SK-N-SH (cell line): ENCODE measurements around the gene AHRR.

ENCODE experiments used
- CTCF ChIP-seq: fragments of 200-600 bp; sonication (generic); IDR thresholded peaks from 2 replicates; pipeline ENCODE4 v1.6.1; 2017; ENCODE audit warnings: antibody characterized with exemption, mild to moderate bottlenecking, moderate library complexity
- EP300 ChIP-seq, 2 experiments: IDR thresholded peaks; 2 replicates each; pipeline versions ENCODE4 v1.4.0 to v1.6.1; 2012; ENCODE audit warnings: borderline replicate concordance in 1 of 2, low read depth in 1 of 2, low read length in 1 of 2
- EZH2phosphoT487 ChIP-seq: fragments of 200-600 bp; sonication (generic); IDR thresholded peaks from 2 replicates; pipeline ENCODE4 v1.6.1; 2017; ENCODE audit warnings: low read depth, mixed run types, mild to moderate bottlenecking, antibody characterized with exemption, moderate library complexity, borderline replicate concordance
- JUND ChIP-seq: IDR thresholded peaks from 2 replicates; pipeline ENCODE4 v1.4.0; 2012
- MAX ChIP-seq: IDR thresholded peaks from 2 replicates; pipeline ENCODE4 v1.4.0; 2012; ENCODE audit warnings: low read depth
- MXI1 ChIP-seq: IDR thresholded peaks from 2 replicates; pipeline ENCODE4 v1.6.1; 2012; ENCODE audit warnings: mild to moderate bottlenecking, low read depth, low read length, improper control_type of control experiment
- REST ChIP-seq: IDR thresholded peaks from 2 replicates; pipeline ENCODE4 v1.6.1; 2012; ENCODE audit warnings: mild to moderate bottlenecking, low read depth, low read length, moderate library complexity
- SMC3 ChIP-seq: IDR thresholded peaks from 2 replicates; pipeline ENCODE4 v1.6.1; 2012; ENCODE audit warnings: low read depth, low read length, improper control_type of control experiment
- TEAD4 ChIP-seq: IDR thresholded peaks from 2 replicates; pipeline ENCODE4 v1.4.0; 2012; ENCODE audit warnings: mild to moderate bottlenecking, borderline replicate concordance; ENCODE audit not compliant: insufficient read depth
- USF1 ChIP-seq: IDR thresholded peaks from 2 replicates; pipeline ENCODE4 v1.4.0; 2012; ENCODE audit warnings: low read depth, borderline replicate concordance
- TF ChIP-seq, protein P1 (sequence below): fragments of 150-350 bp; IDR thresholded peaks from 2 replicates; pipeline ENCODE4 v1.6.1; 2017; ENCODE audit warnings: antibody characterized with exemption, low read length, low read depth, borderline replicate concordance

DNA sequence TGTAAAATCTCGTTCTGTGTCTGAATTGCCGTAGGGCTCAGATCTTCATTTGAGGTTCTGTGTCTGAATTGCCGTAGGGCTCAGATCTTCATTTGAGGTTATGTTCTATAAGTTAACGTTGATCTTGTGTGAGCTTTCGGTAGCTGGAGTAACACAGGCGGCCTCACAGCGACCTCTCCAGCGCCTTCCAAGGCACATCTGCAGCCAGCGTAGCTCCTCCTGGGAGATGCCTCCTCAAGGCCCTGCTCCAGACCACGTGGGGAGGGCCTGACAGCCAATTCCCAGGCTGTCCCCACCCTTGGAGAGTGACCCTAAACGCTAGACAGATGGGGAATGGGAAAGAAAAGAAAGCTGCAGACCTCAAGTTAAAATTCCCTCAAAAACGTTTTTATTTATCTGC lies 8.7 kb upstream of the AHRR start:
- TF ChIP-seq JUND (no peak), CTCF (no peak), MAX (no peak), SMC3 (no peak), EZH2phosphoT487 (no peak), TEAD4 (no peak), MXI1 (no peak), REST (no peak), EP300 (IDR thresholded peaks at IDR 0.05; ENCODE audit: borderline replicate concordance in 1 of 2, low read depth in 1 of 2, low read length in 1 of 2) (no peak), USF1 (no peak)
- TF ChIP-seq, protein P1, sequence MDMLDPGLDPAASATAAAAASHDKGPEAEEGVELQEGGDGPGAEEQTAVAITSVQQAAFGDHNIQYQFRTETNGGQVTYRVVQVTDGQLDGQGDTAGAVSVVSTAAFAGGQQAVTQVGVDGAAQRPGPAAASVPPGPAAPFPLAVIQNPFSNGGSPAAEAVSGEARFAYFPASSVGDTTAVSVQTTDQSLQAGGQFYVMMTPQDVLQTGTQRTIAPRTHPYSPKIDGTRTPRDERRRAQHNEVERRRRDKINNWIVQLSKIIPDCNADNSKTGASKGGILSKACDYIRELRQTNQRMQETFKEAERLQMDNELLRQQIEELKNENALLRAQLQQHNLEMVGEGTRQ: no peak
